Endothelial cell of umbilical vein (primary cell): Measurements from ENCODE around the gene CXXC5. TPM values are rescaled to one million over a fixed set of nuclear protein-coding genes. Genes with fewer than 3 reads are reported as not detected.
A peak's percentile ranks its signal among the peaks of the same experiment; 100 is the strongest.

Experiments used
- BruUV-seq: library from RNA; stranded (reverse); fragments of 400-500 nt; replicated peaks from 2 replicates; lab custom pipeline; 2021; lab: Mats Ljungman, UMichigan
- CTCF ChIA-PET: fragments of 300-600, 350-600 bp; sonication (Branson Sonifier 250); formaldehyde crosslinking; loops from one replicate; lab custom pipeline; 2021; ENCODE audit warnings: antibody characterized with exemption, inconsistent platforms; lab: Charles Lee
- POLR2A ChIA-PET: fragments of 300-600, 350-600 bp; sonication (Branson Sonifier 250); formaldehyde crosslinking; loops from one replicate; lab custom pipeline; 2021; ENCODE audit warnings: antibody characterized with exemption, inconsistent platforms; lab: Charles Lee
- DNase-seq: peaks from one replicate; pipeline ENCODE4 v3.0.0-alpha.2; 2011; ENCODE audit warnings: low read depth, low spot score
- FAIRE-seq: peaks from 2 replicates; lab custom pipeline; 2011; peaks lifted over from hg19 to GRCh38; lab: Jason Lieb, UNC
- H2AFZ ChIP-seq: 2 replicates; pipeline ENCODE4 v1.6.0; 2012; ENCODE audit warnings: low read depth, low read length, control low read depth, inconsistent platforms
- H3K27ac ChIP-seq: 2 replicates; pipeline ENCODE4 v1.5.1; 2011; ENCODE audit warnings: low read depth, mild to moderate bottlenecking, control low read depth, low read length, moderate library complexity; ENCODE audit not compliant: insufficient read depth
- H3K27me3 ChIP-seq, 2 experiments: 2 replicates each; pipeline versions ENCODE4 v1.6.0 to v1.6.1; 2011; ENCODE audit warnings: low read length in 2 of 2, mixed read lengths in 1 of 2; ENCODE audit not compliant: control insufficient read depth in 2 of 2, insufficient read depth in 2 of 2
- H3K36me3 ChIP-seq, 2 experiments: 2 replicates in 1 of 2; 3 replicates in 1 of 2; pipeline ENCODE4 v1.5.1; 2011; ENCODE audit warnings: low read length in 2 of 2, mild to moderate bottlenecking in 1 of 2, moderate library complexity in 1 of 2; ENCODE audit not compliant: control insufficient read depth in 2 of 2, insufficient read depth in 2 of 2; ENCODE audit errors: extremely low read depth in 1 of 2
- H3K4me1 ChIP-seq: 3 replicates; pipeline ENCODE4 v1.5.1; 2011; ENCODE audit warnings: mild to moderate bottlenecking, low read length; ENCODE audit not compliant: control insufficient read depth, insufficient read depth; ENCODE audit errors: extremely low read depth
- H3K4me2 ChIP-seq: 2 replicates; pipeline ENCODE4 v1.6.1; 2011; ENCODE audit warnings: low read length, control low read depth, mixed read lengths; ENCODE audit not compliant: insufficient read depth
- H3K4me3 ChIP-seq, 3 experiments: fragments of 200-600 bp in 1 of 3; sonication (generic), shearing (Covaris generic) in 1 of 3; replicated peaks in 1 of 3; 2 replicates each; pipeline ENCODE4 v1.5.1; 2011 to 2016; ENCODE audit warnings: control low read depth in 3 of 3, low read length in 3 of 3, mild to moderate bottlenecking in 2 of 3, inconsistent platforms in 1 of 3, low read depth in 1 of 3, moderate library complexity in 1 of 3; ENCODE audit not compliant: insufficient read depth in 1 of 3
- H3K79me2 ChIP-seq: 2 replicates; pipeline ENCODE4 v1.6.0; 2012; ENCODE audit warnings: low read length, inconsistent platforms; ENCODE audit not compliant: control insufficient read depth, insufficient read depth
- H3K9ac ChIP-seq: replicated peaks from 2 replicates; pipeline ENCODE3; 2011; ENCODE audit warnings: low read length, control low read depth; ENCODE audit not compliant: insufficient read depth; ENCODE audit errors: extremely low read depth
- H3K9me1 ChIP-seq: replicated peaks from 3 replicates; pipeline ENCODE4 v1.6.0; 2011; ENCODE audit warnings: mild to moderate bottlenecking, low read length; ENCODE audit not compliant: control insufficient read depth, insufficient read depth; ENCODE audit errors: extremely low read depth
- H3K9me3 ChIP-seq: replicated peaks from 2 replicates; pipeline ENCODE4 v1.5.1; 2012; ENCODE audit warnings: low read length, inconsistent platforms; ENCODE audit not compliant: control insufficient read depth, insufficient read depth
- H4K20me1 ChIP-seq: replicated peaks from 2 replicates; pipeline ENCODE3; 2011; ENCODE audit warnings: mild to moderate bottlenecking, low read length; ENCODE audit not compliant: control insufficient read depth, insufficient read depth; ENCODE audit errors: extremely low read depth
- CTCF ChIP-seq, 2 donors: IDR thresholded peaks; 1 replicate in 1 of 2; 2 replicates in 1 of 2; pipeline ENCODE4 v1.5.1; 2011; ENCODE audit warnings: low read length in 2 of 2, mild to moderate bottlenecking in 2 of 2, moderate library complexity in 2 of 2, control low read depth in 1 of 2, inconsistent platforms in 1 of 2, low read depth in 1 of 2; ENCODE audit not compliant: insufficient read depth in 1 of 2; ENCODE audit errors: extremely low read depth in 1 of 2
- JUN ChIP-seq: IDR thresholded peaks from 2 replicates; pipeline ENCODE4 v1.6.1; 2011; ENCODE audit warnings: borderline replicate concordance, low read depth; ENCODE audit not compliant: insufficient read length, insufficient read depth
- MAX ChIP-seq: IDR thresholded peaks from 2 replicates; pipeline ENCODE4 v1.6.1; 2011; ENCODE audit not compliant: insufficient read depth, insufficient read length
- MYC ChIP-seq: IDR thresholded peaks from one replicate; pipeline ENCODE4 v1.6.1; 2011; ENCODE audit warnings: mild to moderate bottlenecking, low read depth, low read length
- dilution Hi-C: fragments of 300-500 bp; cut with MboI; formaldehyde crosslinking; loops from one replicate; pipeline ENCODE4 v1.15.0; 2019; ENCODE audit warnings: low sequenced_read_pairs; ENCODE audit not compliant: extremely low pct_ligation_motif_present
- intact Hi-C: fragments of 100-400 bp; cut with micrococcal nuclease; formaldehyde crosslinking; loops from one replicate; pipeline ENCODE4 v1.10.0; 2022
- polyA plus RNA-seq, 4 experiments: library from polyadenylated mRNA; depleted of rRNA in 3 of 4; stranded (reverse) in 3 of 4; unstranded in 1 of 4; fragments of >200 nt; gene quantifications; 2 replicates each; pipeline versions ENCODE4 v1.2.1 to v1.2.3, GENCODE V29; 2011 to 2012; ENCODE audit warnings: missing spikeins in 1 of 4
- total RNA-seq: library from RNA; stranded (reverse); gene quantifications from 2 replicates; pipeline ENCODE4 v1.2.3, GENCODE V29; 2021

Gene CXXC5
- total and polyA plus RNA-seq, 2 donors (not counting 3 experiments of a cell fraction or from before 2014, with no cell fraction given) = 2.7 to 5.5 TPM

- Histone ChIP-seq H3K4me2 (no peak overlapping the region), H3K79me2 (no peaks in the 10 kb centered on the region), H3K9me1 (no peaks in the 10 kb centered on the region), H3K4me3 (no peak overlapping the region), H3K9ac (no peak overlapping the region), H3K36me3 (peaks cover 0 to 3% of the 10 kb centered on the region in 2 experiments), H4K20me1 (peaks cover 2% of the 10 kb centered on the region), H3K27ac (no peak overlapping the region), H2AFZ (no peak overlapping the region), H3K27me3 (no peaks in the 10 kb centered on the region), H3K9me3 (no peaks in the 10 kb centered on the region), H3K4me1 (peaks cover 22% of the 10 kb centered on the region)
- dilution Hi-C loops = no loop called here
- CTCF ChIA-PET = interaction anchor here (0.7 to 10.3 kb wide), 22 partner anchors 8 to 333 kb away, joined by 3 to 240 read pairs (median 6); partner anchors contain the start of genes CXXC5 and UBE2D2
- POLR2A ChIA-PET = interaction anchor here (0.9 to 1.4 kb wide), 3 partner anchors 12 to 55 kb away, joined by 3 to 4 read pairs (median 3); partner anchors contain the start of gene CXXC5
- FAIRE-seq (peak; percentile 94), DNase-seq (peak; percentile 64)
- no peak for TF ChIP-seq MYC
- no peak for TF ChIP-seq JUN
- no peak for TF ChIP-seq MAX
- peak; percentile 45 to 69 for TF ChIP-seq CTCF (IDR thresholded peaks at IDR 0.05; ENCODE audit: extremely low read depth in 1 of 2, insufficient read depth in 1 of 2, low read depth in 1 of 2, low read length in 2 of 2)
- intact Hi-C loops = loop anchor here (2.0 kb wide), 1 partner anchor 35 kb away; no protein-coding TSS in a partner anchor
- no TSS peak for BruUV-seq
Measured at GRCh38 chr5:139635606-139636206, 12.4 kb upstream of the CXXC5 start.
